Smooth muscle cell (in vitro differentiated cells): ENCODE measurements around the gene SERPINA1. TPM values are rescaled to one million over a fixed set of nuclear protein-coding genes. Genes with fewer than 3 reads are reported as not detected.
A peak's percentile ranks its signal among the peaks of the same experiment; 100 is the strongest.
"Not testable (repeated sequence)": the region's sequence is repeated elsewhere in the genome, so short reads cannot be mapped to it uniquely, and the experiment has no call there.

Experiments
- DNase-seq: peaks from one replicate; lab custom pipeline; 2025; ENCODE audit not compliant: unreplicated experiment; lab: John Stamatoyannopoulos, UW
- H2AFZ ChIP-seq: fragments of 200-600 bp; sonication (generic); 2 replicates; pipeline ENCODE4 v1.6.0; 2016; ENCODE audit warnings: antibody characterized with exemption, low read depth, mild to moderate bottlenecking
- H3F3A ChIP-seq: fragments of 200-600 bp; sonication (generic); 2 replicates; pipeline ENCODE4 v1.6.0; 2017; ENCODE audit warnings: antibody characterized with exemption, low read depth
- H3K27ac ChIP-seq: fragments of 200-600 bp; sonication (generic); 2 replicates; pipeline ENCODE4 v1.5.1; 2016; ENCODE audit warnings: low read depth, mild to moderate bottlenecking
- H3K27me3 ChIP-seq: fragments of 200-600 bp; sonication (generic); 2 replicates; pipeline ENCODE4 v1.6.1; 2016; ENCODE audit warnings: low read depth, mild to moderate bottlenecking
- H3K36me3 ChIP-seq: fragments of 200-600 bp; sonication (generic); 2 replicates; pipeline ENCODE4 v1.5.1; 2016; ENCODE audit warnings: low read depth
- H3K4me1 ChIP-seq: fragments of 200-600 bp; sonication (generic); 2 replicates; pipeline ENCODE4 v1.5.1; 2016; ENCODE audit warnings: low read depth
- H3K4me2 ChIP-seq: fragments of 200-600 bp; sonication (generic); 2 replicates; pipeline ENCODE4 v1.6.0; 2016; ENCODE audit warnings: mild to moderate bottlenecking
- H3K4me3 ChIP-seq: fragments of 200-600 bp; sonication (generic); 2 replicates; pipeline ENCODE4 v1.5.1; 2016; ENCODE audit warnings: mild to moderate bottlenecking
- H3K79me2 ChIP-seq: fragments of 200-600 bp; sonication (generic); 2 replicates; pipeline ENCODE4 v1.6.0; 2016; ENCODE audit warnings: low read depth, mild to moderate bottlenecking
- H3K9ac ChIP-seq: fragments of 200-600 bp; sonication (generic); 2 replicates; pipeline ENCODE4 v1.6.0; 2016; ENCODE audit warnings: low read depth
- H3K9me3 ChIP-seq: fragments of 200-600 bp; sonication (generic); replicated peaks from 2 replicates; pipeline ENCODE4 v1.5.1; 2016; ENCODE audit warnings: low read depth
- H4K20me1 ChIP-seq: fragments of 200-600 bp; sonication (generic); 2 replicates; pipeline ENCODE4 v1.6.0; 2016; ENCODE audit warnings: low read depth
- WGBS: methylation state at CpG from one replicate; pipeline ENCODE4 v1.1.7; 2016; ENCODE audit warnings: low lambda C conversion rate; 5-methylcytosine and 5-hydroxymethylcytosine counted together
- polyA plus RNA-seq: library from polyadenylated mRNA; unstranded; fragments of >200 nt; fragmentation: Nextera tagmentation; extraction: Ambion mirVana; gene quantifications from 2 replicates; pipeline ENCODE4 v1.2.1, GENCODE V29; 2016
- total RNA-seq: library from RNA; depleted of rRNA; stranded (reverse); fragments of >200 nt; gene quantifications from 2 replicates; pipeline ENCODE4 v1.2.3, GENCODE V29; 2014
- TF ChIP-seq, protein P1 (sequence below): fragments of 200-600 bp; sonication (generic); IDR thresholded peaks from 2 replicates; pipeline ENCODE4 v1.5.1; 2017; ENCODE audit warnings: borderline replicate concordance, mild to moderate bottlenecking, antibody characterized with exemption; ENCODE audit not compliant: insufficient read depth, poor library complexity, severe bottlenecking

The SERPINA1 gene
- total and polyA plus RNA-seq, 2 experiments from 2014 or later, result 1.8 to 2.4 TPM

DNA sequence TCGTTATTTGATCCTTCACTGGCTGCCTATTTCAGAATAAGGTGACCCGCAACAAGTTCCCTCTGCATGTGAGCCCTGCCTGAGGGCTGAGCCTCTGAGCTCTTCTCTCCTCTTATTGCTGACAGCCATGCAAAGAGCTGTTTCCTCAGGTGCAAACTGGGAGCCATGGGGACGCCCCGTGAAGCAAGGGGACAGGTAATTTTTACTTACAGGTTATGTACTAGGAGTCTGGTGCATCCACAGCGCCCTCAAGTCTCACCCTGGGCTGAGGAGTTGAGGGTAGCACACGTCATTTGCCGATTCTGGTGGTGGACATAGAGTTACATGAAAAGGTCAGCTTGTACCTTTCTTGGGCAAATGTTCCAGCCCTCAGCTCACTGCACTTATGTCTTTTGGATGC, 39.1 kb downstream of the SERPINA1 start:
- 82% methylated on average over 7 of the region's 7 CpGs for WGBS
- Histone ChIP-seq H2AFZ (no peak overlapping the region), H4K20me1 (no peaks in the 10 kb centered on the region), H3K4me3 (no peak overlapping the region), H3F3A (no peaks in the 10 kb centered on the region), H3K27me3 (no peaks in the 10 kb centered on the region), H3K36me3 (no peaks in the 10 kb centered on the region), H3K27ac (no peak overlapping the region), H3K9me3 (no peaks in the 10 kb centered on the region), H3K79me2 (no peaks in the 10 kb centered on the region), H3K4me1 (no peaks in the 10 kb centered on the region), H3K9ac (no peak overlapping the region), H3K4me2 (no peak overlapping the region)
- no peak for DNase-seq
- TF ChIP-seq, protein P1, sequence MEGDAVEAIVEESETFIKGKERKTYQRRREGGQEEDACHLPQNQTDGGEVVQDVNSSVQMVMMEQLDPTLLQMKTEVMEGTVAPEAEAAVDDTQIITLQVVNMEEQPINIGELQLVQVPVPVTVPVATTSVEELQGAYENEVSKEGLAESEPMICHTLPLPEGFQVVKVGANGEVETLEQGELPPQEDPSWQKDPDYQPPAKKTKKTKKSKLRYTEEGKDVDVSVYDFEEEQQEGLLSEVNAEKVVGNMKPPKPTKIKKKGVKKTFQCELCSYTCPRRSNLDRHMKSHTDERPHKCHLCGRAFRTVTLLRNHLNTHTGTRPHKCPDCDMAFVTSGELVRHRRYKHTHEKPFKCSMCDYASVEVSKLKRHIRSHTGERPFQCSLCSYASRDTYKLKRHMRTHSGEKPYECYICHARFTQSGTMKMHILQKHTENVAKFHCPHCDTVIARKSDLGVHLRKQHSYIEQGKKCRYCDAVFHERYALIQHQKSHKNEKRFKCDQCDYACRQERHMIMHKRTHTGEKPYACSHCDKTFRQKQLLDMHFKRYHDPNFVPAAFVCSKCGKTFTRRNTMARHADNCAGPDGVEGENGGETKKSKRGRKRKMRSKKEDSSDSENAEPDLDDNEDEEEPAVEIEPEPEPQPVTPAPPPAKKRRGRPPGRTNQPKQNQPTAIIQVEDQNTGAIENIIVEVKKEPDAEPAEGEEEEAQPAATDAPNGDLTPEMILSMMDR, result no peak

DNA sequence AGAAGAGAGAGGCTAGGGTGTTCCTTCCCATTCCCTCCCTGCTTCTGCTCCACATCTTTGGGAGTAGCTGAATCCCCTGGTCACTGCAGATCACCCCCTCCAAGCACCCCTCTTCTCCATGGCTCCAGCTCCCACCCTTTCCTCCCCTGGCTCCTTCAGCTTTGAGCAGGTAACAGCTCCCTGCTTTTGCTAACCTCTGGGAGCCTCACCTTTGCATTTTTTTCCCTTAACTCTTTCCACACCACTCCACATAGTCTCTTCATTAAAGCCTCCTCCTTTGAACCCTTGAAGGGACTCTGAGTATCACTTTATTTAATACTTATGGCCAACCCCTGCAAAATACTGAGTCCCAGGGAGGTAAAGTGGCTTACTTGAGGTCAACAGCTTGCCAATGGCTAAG, 39.6 kb downstream of the SERPINA1 start:
- no peak for DNase-seq
- no peak overlapping the region for H3K27ac ChIP-seq
- H4K20me1 ChIP-seq, result no peaks in the 10 kb centered on the region
- no peaks in the 10 kb centered on the region for H3K36me3 ChIP-seq
- H3K4me1 ChIP-seq, result no peaks in the 10 kb centered on the region
- no peaks in the 10 kb centered on the region for H3K9me3 ChIP-seq
- TF ChIP-seq, protein P1, result no peak
- H3K4me3 ChIP-seq, result no peak overlapping the region
- H3K27me3 ChIP-seq, result no peaks in the 10 kb centered on the region
- no peak overlapping the region for H3K4me2 ChIP-seq
- H3K9ac ChIP-seq, result no peak overlapping the region
- H2AFZ ChIP-seq, result no peak overlapping the region
- no peaks in the 10 kb centered on the region for H3F3A ChIP-seq
- no peaks in the 10 kb centered on the region for H3K79me2 ChIP-seq

DNA sequence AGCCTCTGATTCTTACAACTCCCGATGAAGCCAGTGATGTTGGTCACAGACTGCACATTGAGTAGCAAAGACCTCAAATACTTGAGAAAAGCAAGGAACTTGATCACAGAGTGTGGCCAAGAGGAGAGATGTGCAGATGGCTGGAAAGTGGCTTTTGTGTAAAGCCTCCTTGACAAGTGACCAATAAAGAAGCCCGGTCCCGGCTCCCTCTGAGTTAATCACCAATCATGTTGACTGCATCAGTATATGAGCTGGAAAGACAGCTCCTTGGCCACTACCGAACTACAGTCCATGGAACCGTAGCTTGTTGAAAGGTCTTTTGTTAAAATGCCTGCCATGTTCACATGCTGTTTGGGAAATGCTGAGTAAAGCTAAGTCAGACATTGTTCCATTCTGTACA, 41.6 kb downstream of the SERPINA1 start:
- H3K9ac ChIP-seq, result peak overlapping the region; percentile 6

DNA sequence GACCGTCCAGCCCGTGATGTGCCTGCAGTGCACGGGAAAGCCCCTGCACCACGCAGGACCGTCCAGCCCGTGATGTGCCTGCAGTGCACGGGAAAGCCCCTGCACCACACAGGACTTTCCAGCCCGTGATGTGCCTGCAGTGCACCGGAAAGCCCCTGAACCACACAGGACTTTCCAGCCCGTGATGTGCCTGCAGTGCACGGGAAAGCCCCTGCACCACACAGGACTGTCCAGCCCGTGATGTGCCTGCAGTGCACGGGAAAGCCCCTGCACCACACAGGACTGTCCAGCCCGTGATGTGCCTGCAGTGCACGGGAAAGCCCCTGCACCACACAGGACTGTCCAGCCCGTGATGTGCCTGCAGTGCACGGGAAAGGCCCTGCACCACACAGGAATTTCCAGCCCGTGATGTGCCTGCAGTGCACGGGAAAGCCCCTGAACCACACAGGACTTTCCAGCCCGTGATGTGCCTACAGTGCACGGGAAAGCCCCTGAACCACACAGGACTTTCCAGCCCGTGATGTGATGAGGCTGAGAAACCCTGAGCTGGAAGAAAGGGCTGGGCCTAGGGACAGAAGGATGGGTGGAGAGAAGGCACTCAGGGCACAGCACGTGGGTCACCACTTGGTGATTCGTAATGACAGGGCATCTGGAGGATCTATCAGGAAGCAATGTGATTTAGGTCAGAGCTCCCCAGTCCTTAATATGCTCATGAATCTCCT, 42.2 kb downstream of the SERPINA1 start:
- H3K36me3 ChIP-seq, H4K20me1 ChIP-seq, H3K27me3 ChIP-seq, DNase-seq, H3K4me2 ChIP-seq, H2AFZ ChIP-seq, H3K4me3 ChIP-seq, H3K4me1 ChIP-seq, H3F3A ChIP-seq, H3K79me2 ChIP-seq, H3K9me3 ChIP-seq: not testable (repeated sequence)
- WGBS, result 80% methylated on average over 24 of the region's 24 CpGs
- Histone ChIP-seq H3K9ac (peak overlapping the region; percentile 6), H3K27ac (peak overlapping the region; percentile 45)

More for the DNA sequence above, 41.6 kb downstream of the SERPINA1 start:
- H3F3A ChIP-seq, result no peaks in the 10 kb centered on the region
- DNase-seq, result no peak
- WGBS, result 98% methylated on average over 5 of the region's 5 CpGs
- H3K4me1 ChIP-seq, result no peaks in the 10 kb centered on the region
- H2AFZ ChIP-seq, result no peak overlapping the region
- no peaks in the 10 kb centered on the region for H3K27me3 ChIP-seq
- H3K79me2 ChIP-seq, result no peaks in the 10 kb centered on the region
- H3K4me2 ChIP-seq, result no peak overlapping the region
- no peaks in the 10 kb centered on the region for H3K36me3 ChIP-seq
- H3K27ac ChIP-seq, result peak overlapping the region; percentile 45
- H3K9me3 ChIP-seq, result no peaks in the 10 kb centered on the region
- TF ChIP-seq, protein P1, result no peak
- no peak overlapping the region for H3K4me3 ChIP-seq
- no peaks in the 10 kb centered on the region for H4K20me1 ChIP-seq
